HFFc6 (cell line): ENCODE measurements around the gene KLC3. TPM values are rescaled to one million over a fixed set of nuclear protein-coding genes. Genes with fewer than 3 reads are reported as not detected.
A peak's percentile ranks its signal among the peaks of the same experiment; 100 is the strongest.

Experiments
- DNase-seq: peaks from one replicate; pipeline ENCODE4 v3.0.0-alpha.2; 2018
- H3K27ac Mint-ChIP-seq: 2 replicates; pipeline ENCODE4 v1.8.0; 2020; ENCODE audit warnings: mild to moderate bottlenecking, mixed read lengths
- H3K27me3 Mint-ChIP-seq: 2 replicates; pipeline ENCODE4 v1.8.0; 2021; ENCODE audit warnings: mild to moderate bottlenecking, moderate library complexity, mixed read lengths; ENCODE audit not compliant: insufficient read depth
- H3K36me3 Mint-ChIP-seq: 2 replicates; pipeline ENCODE4 v1.8.0; 2021; ENCODE audit warnings: low read depth, mixed read lengths
- H3K4me1 Mint-ChIP-seq: 2 replicates; pipeline ENCODE4 v1.8.0; 2020; ENCODE audit warnings: low read depth, mixed read lengths
- H3K4me3 Mint-ChIP-seq: 2 replicates; pipeline ENCODE4 v1.8.0; 2020; ENCODE audit warnings: mild to moderate bottlenecking, moderate library complexity, mixed read lengths
- H3K9me3 Mint-ChIP-seq: 2 replicates; pipeline ENCODE4 v1.8.0; 2020; ENCODE audit warnings: mild to moderate bottlenecking, mixed read lengths
- CTCF ChIP-seq: fragments of 200-600 bp; sonication (generic); IDR thresholded peaks from 2 replicates; pipeline ENCODE4 v1.5.0; 2021; ENCODE audit warnings: antibody characterized with exemption, mild to moderate bottlenecking
- total RNA-seq, 6 experiments: library from RNA; stranded (reverse); fragmentation: NEBNext Ultra II Directional; extraction: Animal tissue kit (Norgen Biotek cat#: 25700); gene quantifications; 2 replicates in 1 of 6; 3 replicates in 5 of 6; pipeline ENCODE4 v1.2.3, GENCODE V29; 2021

KLC3 gene
- total RNA-seq, 6 experiments from 2014 or later = not detected

GRCh38 chr19:45315304-45315703, 25.2 kb upstream of the KLC3 start:
- no peak for TF ChIP-seq CTCF
- Mint-ChIP-seq H3K9me3 (no peaks in the 10 kb centered on the region), H3K36me3 (no peaks in the 10 kb centered on the region), H3K27me3 (peaks cover 39% of the 10 kb centered on the region), H3K4me1 (no peaks in the 10 kb centered on the region), H3K27ac (no peak overlapping the region), H3K4me3 (no peak overlapping the region)
- no peak for DNase-seq

- TF ChIP-seq CTCF = no peak
- no peak overlapping the region for H3K27ac Mint-ChIP-seq
- no peak for DNase-seq
- H3K4me1 Mint-ChIP-seq = peaks cover 3% of the 10 kb centered on the region; the same call in 1 of the 2 replicates
- no peak overlapping the region for H3K4me3 Mint-ChIP-seq
- H3K9me3 Mint-ChIP-seq = no peaks in the 10 kb centered on the region
- no peaks in the 10 kb centered on the region for H3K36me3 Mint-ChIP-seq
- H3K27me3 Mint-ChIP-seq = peaks cover 21% of the 10 kb centered on the region
Measured at GRCh38 chr19:45320997-45321775, 19.4 kb upstream of the KLC3 start.

- Mint-ChIP-seq H3K27me3 (peaks cover 15% of the 10 kb centered on the region), H3K4me3 (no peak overlapping the region), H3K4me1 (peaks cover 7% of the 10 kb centered on the region; the same call in 1 of the 2 replicates), H3K9me3 (no peaks in the 10 kb centered on the region), H3K27ac (no peak overlapping the region), H3K36me3 (no peaks in the 10 kb centered on the region)
- no peak for TF ChIP-seq CTCF
- no peak for DNase-seq
Measured at GRCh38 chr19:45321848-45322247, 18.7 kb upstream of the KLC3 start.

- peaks cover 13% of the 10 kb centered on the region for H3K27me3 Mint-ChIP-seq
- no peak overlapping the region for H3K4me3 Mint-ChIP-seq
- DNase-seq = no peak
- peaks cover 7% of the 10 kb centered on the region; the same call in 1 of the 2 replicates for H3K4me1 Mint-ChIP-seq
- H3K36me3 Mint-ChIP-seq = no peaks in the 10 kb centered on the region
- H3K9me3 Mint-ChIP-seq = no peaks in the 10 kb centered on the region
- no peak for TF ChIP-seq CTCF
- no peak overlapping the region for H3K27ac Mint-ChIP-seq
Measured at GRCh38 chr19:45322311-45322710, 18.2 kb upstream of the KLC3 start.

GRCh38 chr19:45322744-45323281, 17.7 kb upstream of the KLC3 start, which contains the start of gene CKM:
Gene CKM (minus strand): TSS chr19:45322875. CDS start chr19:45319713, 3,162 bp downstream.
- no peak for TF ChIP-seq CTCF
- no peak within 1 kb of the TSS for H3K27ac Mint-ChIP-seq
- H3K9me3 Mint-ChIP-seq = no peaks in the 10 kb centered on the region
- H3K4me1 Mint-ChIP-seq = peaks cover 7% of the 10 kb centered on the region; the same call in 1 of the 2 replicates
- peak within 1 kb of the TSS; percentile 20; the same call in 1 of the 2 replicates for H3K4me3 Mint-ChIP-seq
- DNase-seq = no peak
- H3K27me3 Mint-ChIP-seq = peaks cover 11% of the 10 kb centered on the region
- no peaks in the 10 kb centered on the region for H3K36me3 Mint-ChIP-seq
